GM18499 (cell line): Measurements from ENCODE around the gene FREM3.
"Not testable (repeated sequence)": the region's sequence is repeated elsewhere in the genome, so short reads cannot be mapped to it uniquely, and the experiment has no call there.

Experiments
- ATAC-seq: cut with Tn5 transposase; IDR thresholded peaks from one replicate; pipeline ENCODE4 v1.9.1; 2021; ENCODE audit warnings: moderate number of reproducible peaks; ENCODE audit not compliant: insufficient read depth, unreplicated experiment

The FREM3 gene

DNA sequence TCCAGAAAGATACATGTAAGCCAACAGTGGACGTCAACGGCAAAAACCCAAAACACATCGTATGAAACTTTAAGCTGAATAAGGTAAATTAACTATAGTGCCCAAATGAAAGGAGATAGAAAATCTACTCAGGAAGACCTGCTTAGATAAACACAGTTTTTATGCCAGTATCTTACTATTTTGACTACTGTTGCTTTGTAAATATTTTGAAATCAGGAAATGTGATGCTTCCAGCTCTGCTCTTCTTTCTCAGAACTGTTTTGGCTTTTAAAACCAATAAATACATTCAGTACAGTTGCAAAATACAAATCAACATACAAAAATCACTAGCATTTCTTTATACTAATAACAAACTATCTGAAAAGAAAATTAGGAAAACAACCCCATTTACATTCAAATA lies 103.2 kb downstream of the FREM3 start:
- ATAC-seq = no peak

GRCh38 chr4:143587703-143588102 lies 112.8 kb downstream of the FREM3 start:
- no peak for ATAC-seq

DNA sequence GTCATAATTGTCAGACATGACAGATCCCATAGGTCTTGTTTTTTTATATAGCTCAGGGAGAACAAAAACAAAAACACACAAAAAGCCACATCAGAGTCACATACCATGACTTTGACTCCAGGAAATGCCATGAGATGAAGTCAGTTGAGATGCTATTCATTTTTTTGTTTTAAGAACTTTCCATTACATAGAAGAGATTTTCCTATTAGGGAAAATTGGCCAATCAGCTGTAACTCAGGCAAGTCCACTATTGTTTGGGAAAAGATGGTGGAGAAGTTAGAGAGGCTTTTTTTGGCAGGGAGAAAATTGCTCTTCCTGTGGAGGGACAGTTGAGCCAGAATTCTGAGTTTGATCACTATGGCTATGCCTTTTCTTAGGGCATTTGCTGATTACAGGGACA lies 114.4 kb downstream of the FREM3 start:
- ATAC-seq = no peak

DNA sequence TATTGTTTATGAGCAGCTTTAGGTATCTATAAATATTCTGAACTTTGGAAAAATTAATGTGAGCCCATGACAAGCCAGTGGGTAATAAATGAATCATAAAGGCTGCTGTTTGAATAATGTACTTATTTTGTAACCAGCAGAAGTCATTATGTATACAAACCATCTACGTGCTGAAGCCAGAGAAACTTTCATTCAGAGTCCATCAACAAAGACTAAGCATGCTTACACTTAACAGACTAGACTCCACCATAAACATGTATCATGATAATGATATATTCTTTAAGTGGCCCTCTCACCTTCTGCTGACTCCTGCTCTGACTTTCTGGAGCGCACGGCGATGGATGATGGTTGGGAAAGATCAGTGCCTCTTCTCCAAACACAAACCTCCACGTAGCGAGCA lies 114.9 kb downstream of the FREM3 start:
- no peak for ATAC-seq

DNA sequence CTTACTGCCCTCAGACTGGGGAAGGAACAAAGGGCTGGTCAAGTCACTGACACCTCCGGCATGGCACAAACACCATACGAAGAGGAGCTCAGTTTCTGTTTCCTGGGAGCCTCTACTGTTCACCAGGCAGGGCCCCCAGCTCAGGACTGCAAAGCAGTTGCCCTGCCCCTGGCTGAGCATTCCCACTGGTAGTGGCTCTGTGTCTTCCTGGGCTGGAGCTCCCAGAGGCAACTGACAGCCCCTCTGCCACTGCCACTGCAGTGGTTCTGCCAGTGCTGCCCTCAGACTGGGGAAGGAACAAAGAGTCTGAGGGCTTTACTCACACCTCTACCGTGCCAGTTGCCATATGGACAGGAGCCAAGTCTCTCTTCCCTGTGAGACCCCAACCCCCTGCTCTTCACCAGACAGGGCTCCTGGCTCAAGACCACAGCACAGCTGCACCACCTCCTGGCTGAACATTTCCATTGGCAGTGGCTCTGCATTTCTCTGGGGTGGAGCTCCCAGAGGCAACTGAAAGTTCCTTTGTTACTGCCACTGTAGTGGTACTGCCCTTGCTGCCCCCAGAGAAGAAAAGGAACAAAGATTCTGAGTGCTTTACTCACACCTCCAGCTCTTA lies 119.0 kb downstream of the FREM3 start:
- no peak for ATAC-seq

DNA sequence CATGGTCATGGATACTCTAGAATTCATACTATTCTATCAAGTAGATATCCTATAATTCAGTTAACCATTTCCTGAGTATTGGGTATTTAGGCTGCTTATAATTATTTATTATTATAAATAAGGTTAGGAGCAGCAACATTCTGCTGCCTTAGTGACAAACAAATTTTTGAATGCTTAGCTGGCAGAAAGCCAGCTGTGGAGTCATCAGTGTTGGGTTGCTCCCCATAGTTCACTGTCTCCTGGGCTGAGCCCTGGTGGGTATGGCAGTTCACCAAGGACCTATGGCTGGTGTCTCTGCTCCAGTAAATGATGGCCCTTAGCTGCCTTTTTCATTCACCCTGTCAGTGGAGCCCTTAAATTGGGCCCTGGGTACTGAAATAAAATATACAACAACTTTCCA lies 125.1 kb downstream of the FREM3 start:
- no peak for ATAC-seq

DNA sequence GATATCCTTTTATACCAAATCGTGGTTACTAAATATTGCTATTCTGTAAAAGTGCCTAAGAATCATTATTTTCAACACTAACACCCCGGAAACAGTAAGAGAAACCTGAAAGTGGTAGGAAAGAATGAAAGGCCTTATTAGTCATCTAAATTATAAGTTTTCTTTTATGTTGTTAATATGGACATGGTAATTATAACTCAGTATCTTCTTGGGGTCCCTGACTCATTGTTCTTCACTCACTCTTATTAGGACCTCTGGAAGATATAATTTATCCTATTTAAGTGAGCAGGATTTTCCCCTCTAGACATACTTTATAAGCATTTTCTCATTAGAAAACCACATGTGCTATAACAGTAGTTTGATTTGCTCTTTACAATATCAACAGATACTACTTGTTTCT lies 136.0 kb downstream of the FREM3 start:
- ATAC-seq = no peak

DNA sequence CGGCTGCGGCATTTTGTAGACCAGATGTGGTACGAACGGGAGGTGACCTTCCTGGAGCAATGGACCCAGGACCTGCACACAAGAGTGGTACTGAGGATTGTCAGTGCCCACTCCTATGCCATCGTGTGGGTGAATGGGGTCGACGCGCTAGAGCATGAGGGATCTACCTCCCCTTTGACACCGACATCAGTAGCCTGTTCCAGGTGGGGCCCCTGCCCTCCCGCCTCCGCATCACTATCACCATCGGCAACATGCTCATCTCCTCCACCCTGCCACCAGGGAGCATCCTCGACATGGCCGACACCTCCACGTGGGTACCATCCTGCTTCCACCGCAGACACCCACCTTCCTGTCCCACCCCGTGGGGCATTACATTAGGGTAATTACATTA lies 140.7 kb downstream of the FREM3 start:
- ATAC-seq = no peak

DNA sequence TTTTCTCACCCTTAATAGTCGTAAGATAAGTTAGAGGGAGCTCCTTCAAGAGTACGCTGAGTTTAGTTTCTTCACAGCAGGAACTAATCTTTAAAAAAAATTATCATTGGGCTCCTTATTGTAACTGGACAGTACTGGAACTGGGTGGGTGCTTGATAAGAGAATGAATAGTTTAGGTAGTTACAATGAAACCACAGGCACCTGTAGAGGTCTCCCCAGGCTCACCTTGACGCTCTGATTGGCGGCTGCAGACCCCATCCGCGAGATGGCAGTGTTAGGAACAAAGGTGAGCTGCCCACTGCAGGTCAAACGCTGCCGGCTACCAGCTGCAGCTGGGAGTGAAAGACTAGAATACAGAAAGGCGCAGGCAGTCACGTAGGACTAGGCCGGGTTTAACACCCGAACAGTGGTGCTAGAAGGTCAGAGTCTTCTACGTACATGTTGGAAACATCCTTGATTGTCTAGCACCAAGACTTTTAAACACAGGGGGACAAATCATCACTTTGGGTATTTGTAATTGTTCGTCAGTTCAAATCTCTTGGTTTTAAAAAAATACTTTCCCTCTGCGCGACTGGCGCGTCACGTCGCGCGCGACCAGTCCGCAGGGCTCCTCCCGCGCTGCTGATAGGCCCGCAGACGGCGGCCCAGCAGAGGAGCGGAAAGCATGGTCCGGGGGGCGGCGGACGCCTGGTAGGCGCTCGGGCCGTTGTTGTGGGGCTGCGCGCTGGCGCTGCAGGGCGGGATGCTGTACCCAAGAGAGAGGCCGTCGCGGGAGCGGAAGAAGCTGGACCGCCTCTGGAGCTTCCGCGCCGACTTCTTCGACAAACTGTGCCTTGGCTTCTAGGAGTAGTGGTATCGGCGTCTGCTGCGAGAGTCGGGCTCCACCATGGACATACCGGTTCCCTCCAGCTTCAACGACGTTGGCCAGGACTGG lies 141.4 kb downstream of the FREM3 start:
- ATAC-seq = peak; percentile 76

- no peak for ATAC-seq
These were observed 142.2 kb downstream of the FREM3 start for GRCh38 chr4:143558286-143558685.

DNA sequence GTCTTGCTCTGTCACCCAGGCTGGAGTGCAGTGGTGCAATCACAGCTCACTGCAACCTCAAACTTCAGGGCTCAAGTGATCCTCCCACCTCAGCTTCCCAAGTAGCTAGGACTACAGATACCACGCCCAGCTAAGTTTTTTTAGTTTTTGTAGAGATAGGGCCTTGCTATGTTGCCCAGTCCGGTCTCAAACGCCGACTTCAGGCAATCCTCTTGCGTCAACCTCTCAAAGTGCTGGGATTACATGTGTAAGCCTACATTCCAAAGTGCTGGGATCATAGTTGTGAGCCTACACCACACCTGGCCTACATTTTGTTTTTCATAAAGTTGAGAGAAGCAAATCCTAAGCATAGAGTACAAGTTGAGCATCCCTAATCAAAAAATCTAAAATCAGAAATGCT lies 144.8 kb downstream of the FREM3 start:
- ATAC-seq = no peak

- ATAC-seq = peak; percentile 37
These were observed 145.5 kb downstream of the FREM3 start for GRCh38 chr4:143554728-143555597.

DNA sequence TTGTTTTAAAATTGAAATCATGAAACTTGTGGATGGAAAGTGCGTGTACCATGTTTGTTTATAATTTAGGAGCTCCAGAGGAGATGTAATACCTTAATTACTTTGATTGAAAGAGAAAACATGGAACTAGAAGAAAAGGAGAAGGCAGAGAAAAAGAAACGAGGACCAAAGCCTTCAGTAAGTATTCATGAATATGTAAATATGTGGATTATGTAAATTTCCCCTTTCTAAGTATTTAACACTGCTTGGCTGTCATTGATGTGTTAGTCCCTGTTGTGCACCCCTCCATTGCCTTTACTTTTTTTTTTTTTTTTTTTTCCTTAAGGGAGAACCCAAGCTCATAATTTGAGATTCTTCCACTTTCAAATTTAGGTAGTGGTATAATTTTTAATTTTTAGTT lies 150.5 kb downstream of the FREM3 start:
- ATAC-seq = no peak

DNA sequence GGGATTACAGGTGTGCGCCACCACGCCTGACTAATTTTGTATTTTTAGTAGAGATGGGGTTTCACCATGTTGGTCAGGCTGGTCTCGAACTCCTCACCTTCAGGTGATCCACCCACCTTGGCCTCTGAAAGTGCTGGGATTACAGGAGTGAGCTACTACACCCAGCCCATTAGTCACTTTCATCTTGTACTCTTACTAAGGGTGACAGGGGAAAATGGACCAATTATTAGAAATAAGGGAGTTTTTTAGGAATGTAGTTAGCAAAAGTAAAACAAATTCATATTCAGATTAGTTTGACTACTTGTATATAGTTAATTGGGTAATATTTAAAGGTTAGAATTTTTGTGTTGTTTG lies 160.8 kb downstream of the FREM3 start:
- ATAC-seq = no peak

DNA sequence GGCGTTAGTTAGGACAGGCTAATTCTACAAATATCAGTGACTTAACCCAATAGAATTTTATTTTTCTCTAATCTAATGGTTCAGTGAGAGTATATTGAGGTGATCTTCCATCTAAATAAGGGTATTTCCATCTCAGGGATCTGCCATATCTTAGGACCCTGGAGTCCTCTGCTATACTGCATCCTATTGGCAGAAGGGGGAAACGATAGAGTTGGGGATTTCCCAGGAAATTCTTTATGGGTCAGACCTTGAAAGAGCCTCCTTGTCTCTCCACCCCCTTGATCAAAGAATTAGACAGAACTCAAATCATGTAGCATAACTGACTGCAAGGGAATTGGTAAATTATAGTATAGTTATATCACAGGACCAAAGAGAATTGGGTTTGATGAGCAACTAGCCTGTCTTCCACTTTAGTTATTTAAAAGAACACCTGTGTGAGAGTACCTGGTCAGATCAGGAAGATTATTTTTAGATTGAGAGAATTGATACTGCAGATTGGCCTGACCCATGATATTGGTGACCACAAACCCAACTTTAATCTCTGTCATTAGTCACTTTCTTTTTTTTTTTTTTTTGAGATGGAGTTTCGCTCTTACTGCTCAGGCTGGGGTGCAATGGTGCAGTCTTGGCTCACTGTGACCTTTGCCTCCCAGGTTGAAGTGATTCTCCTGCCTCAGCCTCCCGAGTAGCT lies 161.4 kb downstream of the FREM3 start:
- ATAC-seq = no peak

GRCh38 chr4:143531788-143532491 lies 168.5 kb downstream of the FREM3 start:
- no peak for ATAC-seq

DNA sequence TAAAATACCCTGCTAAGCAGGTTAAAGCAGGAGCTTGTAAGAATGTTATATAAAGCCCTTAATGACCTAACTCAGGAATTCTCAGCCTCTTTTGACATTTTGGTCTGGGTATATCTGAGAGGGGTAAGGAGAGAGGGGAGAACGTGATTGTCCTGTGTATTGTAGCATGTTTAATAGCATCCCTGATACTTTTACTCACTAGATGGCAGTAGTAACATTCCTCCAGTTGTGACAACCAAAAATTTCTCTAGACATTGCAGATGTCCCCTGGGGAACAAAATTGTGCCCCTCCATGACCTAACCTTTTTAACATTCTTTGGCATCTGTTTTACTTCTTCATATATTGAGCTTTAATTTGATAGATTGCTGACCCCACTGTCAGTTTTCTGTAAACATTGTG lies 169.1 kb downstream of the FREM3 start:
- ATAC-seq = no peak

DNA sequence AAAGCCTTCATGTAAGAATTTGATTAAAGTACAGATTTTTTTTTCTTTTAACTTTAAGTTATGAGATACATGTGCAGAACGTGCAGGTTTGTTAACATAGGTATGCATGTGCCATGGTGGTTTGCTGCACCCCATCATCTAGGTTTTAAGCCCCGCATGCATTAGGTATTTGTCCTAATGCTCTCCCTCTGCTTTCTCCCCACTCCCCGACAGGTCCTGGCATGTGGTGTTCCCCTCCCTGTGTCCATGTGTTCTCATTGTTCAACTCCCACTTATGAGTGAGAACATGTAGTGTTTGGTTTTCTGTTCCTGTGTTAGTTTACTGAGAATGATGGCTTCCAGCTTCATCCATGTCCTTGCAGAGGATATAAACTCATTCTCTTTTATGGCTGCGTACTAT lies 172.4 kb downstream of the FREM3 start:
- not testable (repeated sequence) for ATAC-seq
